ENCODE results near the gene ENTREP3. TPM values are rescaled to one million over a fixed set of nuclear protein-coding genes. Genes with fewer than 3 reads are reported as not detected.

The ENTREP3 gene
- total RNA-seq, 6 experiments from 2014 or later, result 53.6 to 81.3 (median 58.8) TPM

DNA sequence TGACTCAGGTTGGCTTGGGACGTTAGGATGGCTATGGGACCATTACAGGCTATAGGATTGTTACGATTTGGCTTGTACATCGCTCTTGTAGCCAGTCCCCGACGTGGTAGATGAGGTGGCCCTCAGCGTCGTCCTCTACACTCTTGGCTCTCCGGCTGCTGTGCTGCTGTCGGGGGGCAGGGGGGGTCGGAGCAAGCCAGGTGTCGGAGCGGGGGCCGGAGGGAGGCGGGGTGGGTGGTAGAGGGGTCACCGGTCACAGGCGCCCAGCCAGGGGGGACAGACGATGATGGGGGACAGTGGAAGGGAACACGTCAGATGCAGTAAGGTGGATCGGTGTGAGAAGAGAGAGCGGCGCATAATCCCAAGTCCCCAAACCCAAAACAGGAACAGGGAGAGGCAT is 13.3 kb upstream of the ENTREP3 start:
- H3K27ac Mint-ChIP-seq, result no peak overlapping the region
- no peak overlapping the region for H3K4me3 Mint-ChIP-seq
- no peaks in the 10 kb centered on the region; the same call in 1 of the 2 replicates for H3K27me3 Mint-ChIP-seq (ENCODE audit: insufficient read depth)
- TF ChIP-seq, protein P1, sequence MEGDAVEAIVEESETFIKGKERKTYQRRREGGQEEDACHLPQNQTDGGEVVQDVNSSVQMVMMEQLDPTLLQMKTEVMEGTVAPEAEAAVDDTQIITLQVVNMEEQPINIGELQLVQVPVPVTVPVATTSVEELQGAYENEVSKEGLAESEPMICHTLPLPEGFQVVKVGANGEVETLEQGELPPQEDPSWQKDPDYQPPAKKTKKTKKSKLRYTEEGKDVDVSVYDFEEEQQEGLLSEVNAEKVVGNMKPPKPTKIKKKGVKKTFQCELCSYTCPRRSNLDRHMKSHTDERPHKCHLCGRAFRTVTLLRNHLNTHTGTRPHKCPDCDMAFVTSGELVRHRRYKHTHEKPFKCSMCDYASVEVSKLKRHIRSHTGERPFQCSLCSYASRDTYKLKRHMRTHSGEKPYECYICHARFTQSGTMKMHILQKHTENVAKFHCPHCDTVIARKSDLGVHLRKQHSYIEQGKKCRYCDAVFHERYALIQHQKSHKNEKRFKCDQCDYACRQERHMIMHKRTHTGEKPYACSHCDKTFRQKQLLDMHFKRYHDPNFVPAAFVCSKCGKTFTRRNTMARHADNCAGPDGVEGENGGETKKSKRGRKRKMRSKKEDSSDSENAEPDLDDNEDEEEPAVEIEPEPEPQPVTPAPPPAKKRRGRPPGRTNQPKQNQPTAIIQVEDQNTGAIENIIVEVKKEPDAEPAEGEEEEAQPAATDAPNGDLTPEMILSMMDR (IDR thresholded peaks at IDR 0.05), result no peak
- no peaks in the 10 kb centered on the region for H3K9me3 Mint-ChIP-seq
- peaks cover 58% of the 10 kb centered on the region for H3K36me3 Mint-ChIP-seq (ENCODE audit: low read depth)
- H3K4me1 Mint-ChIP-seq (ENCODE audit: low read depth), result peaks cover 17% of the 10 kb centered on the region
- no peak for DNase-seq

DNA sequence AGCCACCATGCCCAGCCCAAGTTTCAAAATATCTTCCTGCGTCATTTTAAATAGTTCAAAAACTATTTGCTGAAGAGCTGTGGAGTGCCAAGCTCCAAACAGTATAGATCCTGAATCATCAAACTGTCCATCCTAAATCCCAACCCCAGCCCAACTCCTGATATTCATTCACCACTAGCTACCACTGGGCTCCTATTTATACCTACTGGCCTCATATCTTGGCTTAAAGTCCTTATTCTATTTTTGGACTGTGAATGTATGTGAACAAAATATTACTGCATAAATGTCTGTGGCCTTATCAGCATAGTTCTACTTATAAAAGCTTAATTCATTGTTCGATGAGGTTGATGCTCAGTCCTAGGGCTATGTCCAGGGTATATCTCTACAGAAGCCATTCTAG is 12.1 kb upstream of the ENTREP3 start:
- Mint-ChIP-seq H3K27ac (no peak overlapping the region), H3K27me3 (ENCODE audit: insufficient read depth) (no peaks in the 10 kb centered on the region), H3K4me1 (ENCODE audit: low read depth) (peaks cover 18% of the 10 kb centered on the region), H3K36me3 (ENCODE audit: low read depth) (peaks cover 54% of the 10 kb centered on the region), H3K9me3 (no peaks in the 10 kb centered on the region), H3K4me3 (no peak overlapping the region)
- DNase-seq, result no peak
- TF ChIP-seq, protein P1 (IDR thresholded peaks at IDR 0.05), result no peak

DNA sequence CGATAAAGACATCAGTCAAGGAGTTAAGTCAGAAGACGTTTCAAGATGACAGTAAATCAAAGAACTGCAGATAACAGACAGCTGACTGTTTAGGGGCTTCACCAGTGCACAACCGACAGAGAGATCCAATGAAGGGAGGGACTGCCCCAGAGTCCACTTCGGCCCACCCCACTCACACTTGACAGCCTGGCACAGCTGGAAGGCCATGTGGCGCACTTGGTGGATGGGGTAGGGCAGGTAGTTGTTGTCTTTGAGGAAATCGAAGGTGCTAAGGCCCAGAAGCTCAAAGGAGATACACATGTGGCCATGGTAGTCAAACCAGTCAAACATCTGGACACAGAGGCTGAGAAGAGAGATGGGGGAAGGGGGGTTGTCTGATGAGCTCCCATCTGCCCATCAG is 11.3 kb upstream of the ENTREP3 start:
- no peaks in the 10 kb centered on the region for H3K9me3 Mint-ChIP-seq
- H3K36me3 Mint-ChIP-seq (ENCODE audit: low read depth), result peaks cover 52% of the 10 kb centered on the region
- peaks cover 4% of the 10 kb centered on the region for H3K27me3 Mint-ChIP-seq (ENCODE audit: insufficient read depth)
- TF ChIP-seq, protein P1 (IDR thresholded peaks at IDR 0.05), result no peak
- no peak overlapping the region for H3K4me3 Mint-ChIP-seq
- no peak overlapping the region for H3K27ac Mint-ChIP-seq
- peaks cover 15% of the 10 kb centered on the region for H3K4me1 Mint-ChIP-seq (ENCODE audit: low read depth)
- no peak for DNase-seq

DNA sequence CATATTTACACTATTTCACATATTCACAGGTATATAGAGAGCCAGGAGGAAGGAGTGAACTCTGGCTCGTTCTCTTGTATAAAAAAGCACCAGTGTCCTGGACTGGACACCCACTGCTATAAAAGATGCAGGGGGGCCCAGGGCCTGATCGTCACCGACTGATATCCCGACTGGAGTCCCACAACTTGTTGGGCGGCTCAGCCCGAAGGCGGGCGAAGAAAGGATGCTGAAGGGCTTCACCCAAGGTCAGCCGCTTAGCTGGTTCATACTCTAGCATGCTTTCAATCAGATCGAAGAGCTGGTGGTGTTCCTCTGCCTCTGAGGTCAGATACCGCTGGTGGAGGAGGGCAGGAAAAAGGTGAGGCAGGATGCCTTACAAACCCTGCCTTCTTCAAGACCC is 7.8 kb upstream of the ENTREP3 start:
- TF ChIP-seq, protein P1 (IDR thresholded peaks at IDR 0.05), result no peak
- Mint-ChIP-seq H3K4me1 (ENCODE audit: low read depth) (peaks cover 29% of the 10 kb centered on the region), H3K27me3 (ENCODE audit: insufficient read depth) (peaks cover 4% of the 10 kb centered on the region), H3K27ac (peak overlapping the region; percentile 88), H3K4me3 (no peak overlapping the region), H3K36me3 (ENCODE audit: low read depth) (peaks cover 47% of the 10 kb centered on the region), H3K9me3 (no peaks in the 10 kb centered on the region)
- DNase-seq, result no peak

DNA sequence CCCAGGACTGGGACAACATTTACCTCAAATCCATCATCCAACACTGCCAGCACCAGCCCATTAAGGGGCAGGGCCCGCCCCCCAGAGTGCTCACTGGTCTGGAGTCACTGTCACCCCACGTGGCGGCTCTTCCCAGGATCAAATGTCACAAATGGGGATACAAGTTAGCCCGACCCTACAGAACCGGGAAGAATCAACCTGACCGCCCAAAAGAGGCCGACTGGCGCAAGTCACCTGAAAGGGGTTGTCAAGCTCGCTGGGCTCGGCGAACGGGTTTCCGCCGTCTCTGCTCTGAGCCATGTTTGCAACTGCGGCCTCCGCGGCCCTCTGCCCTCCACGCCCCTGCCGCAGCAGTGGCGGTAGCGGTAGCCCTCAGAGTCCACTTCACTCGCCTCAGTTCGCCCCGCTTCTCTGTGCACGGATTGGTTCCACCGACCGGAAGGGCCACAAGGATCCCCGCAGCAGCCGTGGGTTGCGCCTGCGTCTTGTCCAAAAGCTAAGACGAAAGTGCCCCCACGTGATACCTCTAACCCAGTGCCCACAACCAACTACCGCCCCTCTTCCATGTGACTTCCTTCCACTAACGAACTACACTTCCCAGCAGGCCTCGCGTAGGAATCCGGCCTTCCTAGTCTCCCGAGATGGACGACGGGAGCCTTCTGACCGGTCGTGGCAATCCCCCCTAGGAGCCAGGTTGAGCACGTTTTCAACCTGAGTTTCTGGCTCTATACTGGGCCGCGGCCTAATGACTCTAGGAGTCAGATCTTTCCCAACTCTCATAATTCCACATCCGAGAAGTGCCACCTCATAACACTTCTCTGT is 6.8 kb upstream of the ENTREP3 start, which contains the start of gene SCAMP3:
SCAMP3 (minus strand) TSS at position 509 of the 822 bp plus-strand sequence; CDS start at position 300, 209 bp downstream.
- Mint-ChIP-seq H3K27ac (peak within 1 kb of the TSS; percentile 88), H3K9me3 (no peaks in the 10 kb centered on the region), H3K4me3 (peak within 1 kb of the TSS; percentile 96), H3K27me3 (ENCODE audit: insufficient read depth) (peaks cover 4% of the 10 kb centered on the region), H3K36me3 (ENCODE audit: low read depth) (peaks cover 43% of the 10 kb centered on the region), H3K4me1 (ENCODE audit: low read depth) (peaks cover 33% of the 10 kb centered on the region)
- peak; percentile 97 for DNase-seq
- TF ChIP-seq, protein P1 (IDR thresholded peaks at IDR 0.05), result no peak
